HG02970 (cell line): Measurements from ENCODE around the gene EXOC3L4.
"Not testable (repeated sequence)": the region's sequence is repeated elsewhere in the genome, so short reads cannot be mapped to it uniquely, and the experiment has no call there.

ENCODE experiments used
- ATAC-seq: cut with Tn5 transposase; IDR thresholded peaks from one replicate; pipeline ENCODE4 v1.9.1; 2021; ENCODE audit warnings: mild to moderate bottlenecking, moderate library complexity, moderate number of reproducible peaks; ENCODE audit not compliant: unreplicated experiment, low FRiP score

The EXOC3L4 gene

DNA sequence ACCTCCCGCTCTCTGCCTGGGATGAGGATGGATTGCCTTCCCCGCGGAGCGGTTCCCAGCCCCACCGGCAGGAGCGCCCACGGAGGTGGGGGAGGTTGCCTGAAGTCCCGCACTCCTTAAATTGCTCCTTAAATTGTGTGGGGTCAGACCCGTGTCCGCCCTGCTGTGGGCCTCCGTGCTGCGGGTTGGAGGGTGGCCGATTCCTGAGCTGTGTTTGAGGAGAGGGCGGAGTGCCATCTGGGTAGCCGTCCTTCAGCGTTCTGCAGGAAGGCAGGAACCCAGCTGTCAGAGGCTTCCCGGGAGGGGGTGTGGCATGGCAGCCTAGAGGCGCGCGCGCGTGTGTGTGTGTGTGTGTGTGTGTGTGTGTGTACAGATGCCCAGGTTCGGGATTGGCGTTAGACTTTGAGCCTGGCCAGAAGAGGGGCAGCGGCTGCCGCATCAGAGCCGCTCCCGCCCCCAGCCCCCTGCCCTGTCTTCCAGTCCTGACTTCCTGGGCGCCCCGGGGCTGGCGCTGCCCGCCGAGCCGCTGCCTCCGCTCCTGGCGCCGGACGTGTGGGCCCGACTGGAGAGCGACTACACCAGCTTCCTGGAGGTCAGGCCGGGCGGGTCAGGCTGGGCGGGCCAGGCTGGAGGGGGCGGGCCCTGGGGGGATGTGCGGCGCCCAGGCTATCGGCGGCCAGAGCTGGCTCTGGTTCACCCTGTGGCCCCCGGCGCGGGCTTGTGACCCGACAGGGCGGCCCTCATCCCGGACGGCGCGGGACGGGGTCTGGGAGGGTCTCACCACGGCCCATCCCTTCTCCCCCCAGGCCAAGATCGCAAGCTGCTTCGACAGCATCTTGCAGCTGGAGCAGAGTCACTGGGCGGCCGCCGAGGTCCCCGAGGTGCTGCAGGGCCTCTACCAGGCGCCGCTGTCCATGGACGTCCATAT, 9.2 kb downstream of the EXOC3L4 start:
- ATAC-seq, result no peak

DNA sequence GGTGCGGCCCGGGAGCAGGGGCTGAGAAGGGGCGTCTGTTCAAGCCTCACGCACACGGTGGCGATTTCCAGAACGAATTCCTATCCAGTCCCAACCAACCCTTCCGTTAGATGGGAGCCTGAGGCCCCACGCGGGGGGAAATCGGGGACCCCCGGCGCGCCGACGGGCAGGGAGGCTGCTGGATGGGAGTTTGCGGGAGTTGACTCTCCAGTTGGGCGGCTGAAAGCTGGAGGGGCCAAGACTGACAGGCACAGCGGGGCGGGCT, 9.8 kb downstream of the EXOC3L4 start:
- ATAC-seq, result no peak

DNA sequence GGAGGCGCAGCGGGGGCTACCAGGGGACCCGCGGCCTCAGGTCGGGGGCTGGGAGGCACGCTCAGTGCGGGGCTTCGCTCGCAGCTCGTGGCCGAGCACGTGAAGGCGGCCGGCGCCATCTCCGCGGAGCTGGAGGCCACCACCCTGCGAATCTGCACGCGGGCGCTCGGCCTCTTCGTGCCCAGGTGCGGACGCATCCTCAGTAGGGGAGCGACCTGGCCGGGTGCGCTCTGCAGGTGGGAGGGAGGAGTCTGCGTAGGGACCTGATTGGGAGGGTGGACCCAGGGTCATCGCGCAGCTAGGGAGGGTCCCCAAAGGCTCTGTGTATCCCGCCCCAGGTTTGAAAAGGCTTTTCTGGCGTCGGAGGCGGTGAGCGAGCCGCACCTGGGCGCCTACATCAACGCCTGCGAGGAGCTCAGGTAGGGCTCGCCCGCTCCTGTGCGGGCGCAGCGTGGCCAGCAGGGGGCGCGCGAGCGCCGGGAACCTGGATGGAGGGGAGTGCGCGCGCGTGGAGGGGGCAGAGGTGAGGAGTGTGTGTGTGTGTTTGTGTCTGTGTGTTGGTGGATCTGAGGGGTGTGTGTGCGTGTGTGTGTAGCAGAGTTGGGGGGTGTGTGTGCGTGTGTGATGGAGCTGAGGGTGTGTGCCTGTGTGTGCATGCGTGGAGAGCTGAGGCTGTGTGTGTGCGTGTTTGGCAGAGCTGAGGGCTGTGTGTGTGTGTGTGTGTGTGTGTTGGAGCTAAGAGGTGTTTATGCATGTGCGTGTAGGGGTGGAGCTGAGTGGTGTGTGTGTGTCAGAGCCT, 10.3 kb downstream of the EXOC3L4 start:
- peak; percentile 47 for ATAC-seq

DNA sequence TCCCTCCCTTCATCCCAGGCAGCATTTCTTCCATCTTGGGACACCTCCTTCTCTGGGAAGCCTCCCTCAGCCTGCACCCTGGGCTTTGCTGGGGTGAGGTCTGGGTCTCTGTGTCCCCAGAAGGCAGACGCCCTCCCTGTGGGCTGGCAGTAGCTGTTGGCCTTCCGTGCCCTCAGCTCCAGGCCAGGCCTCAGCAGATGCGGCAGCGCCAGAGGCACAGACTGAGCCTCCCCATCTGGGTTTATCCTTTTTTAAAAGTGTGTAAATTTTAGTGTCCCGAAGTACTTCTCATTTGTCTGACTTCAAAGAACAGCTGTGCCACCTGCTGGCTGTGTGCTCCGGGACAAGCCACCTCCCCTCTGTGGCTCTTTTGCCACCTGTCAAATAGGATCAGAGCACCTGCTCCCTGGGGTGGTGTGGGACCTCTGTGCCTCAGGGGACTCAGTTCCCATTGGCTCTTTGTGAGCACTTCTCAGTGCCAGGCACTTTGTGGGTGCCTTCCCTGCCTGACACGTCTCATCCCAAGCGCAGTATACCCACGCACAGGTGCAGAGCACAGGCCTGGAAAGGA, 11.1 kb downstream of the EXOC3L4 start:
- no peak for ATAC-seq

DNA sequence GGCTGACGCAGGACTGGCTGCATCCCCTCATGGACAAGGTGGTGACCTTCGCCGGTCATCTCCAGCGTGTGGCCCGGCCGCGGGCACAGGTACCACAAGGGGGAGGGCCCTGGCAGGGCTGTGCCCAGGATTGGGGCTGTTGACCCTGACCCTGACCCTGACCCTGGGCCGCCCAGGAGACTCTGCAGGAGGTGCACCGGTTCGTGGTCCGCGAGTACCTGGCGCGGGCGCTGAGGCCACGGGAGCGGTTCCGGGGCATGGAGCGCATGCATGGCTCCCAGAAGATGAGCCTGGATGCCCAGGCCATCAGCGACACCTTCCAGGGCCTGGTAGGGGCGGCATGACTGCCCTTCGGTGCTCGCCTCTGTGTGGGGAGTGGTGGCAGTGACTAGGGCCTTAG, 12.9 kb downstream of the EXOC3L4 start:
- no peak for ATAC-seq

DNA sequence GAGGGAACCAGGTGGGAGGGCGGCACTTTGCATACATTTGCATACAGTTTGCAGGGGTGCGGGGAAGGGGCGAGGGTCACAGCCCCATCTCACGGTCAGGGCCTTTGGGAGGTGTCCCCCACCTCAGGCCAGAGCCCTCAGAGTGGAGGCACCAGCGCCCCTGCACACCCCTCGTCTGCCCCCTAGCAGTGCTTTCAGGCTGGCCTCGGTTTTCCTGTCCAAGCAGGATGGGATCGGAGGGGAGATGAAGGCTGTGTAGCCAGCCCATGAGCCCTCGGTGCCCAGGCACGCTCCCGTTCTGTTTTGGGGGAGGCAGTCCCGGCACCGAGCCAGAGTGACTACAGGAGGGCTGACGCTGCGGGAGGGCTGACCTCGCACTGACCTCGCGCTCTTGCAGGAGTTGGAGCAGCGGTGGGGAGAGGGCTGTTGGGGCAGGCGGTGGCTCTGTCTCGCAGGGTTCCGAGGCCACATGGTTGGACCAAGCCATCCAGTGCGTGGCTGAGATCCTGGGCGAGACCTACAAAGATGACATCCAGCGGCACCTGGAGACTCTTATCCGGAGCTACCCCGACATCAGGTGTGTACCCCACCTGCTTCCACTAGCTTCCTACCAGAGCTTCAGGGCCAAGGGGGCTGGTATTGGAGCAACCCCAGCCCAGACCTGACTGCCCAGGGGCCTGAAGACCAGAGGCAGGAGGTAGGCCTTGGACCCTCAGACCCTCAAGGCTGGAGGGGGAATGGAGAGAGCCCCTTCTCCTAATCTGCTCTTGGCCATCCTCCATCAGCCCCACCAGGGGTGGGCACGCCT, 13.6 kb downstream of the EXOC3L4 start:
- ATAC-seq, result no peak

DNA sequence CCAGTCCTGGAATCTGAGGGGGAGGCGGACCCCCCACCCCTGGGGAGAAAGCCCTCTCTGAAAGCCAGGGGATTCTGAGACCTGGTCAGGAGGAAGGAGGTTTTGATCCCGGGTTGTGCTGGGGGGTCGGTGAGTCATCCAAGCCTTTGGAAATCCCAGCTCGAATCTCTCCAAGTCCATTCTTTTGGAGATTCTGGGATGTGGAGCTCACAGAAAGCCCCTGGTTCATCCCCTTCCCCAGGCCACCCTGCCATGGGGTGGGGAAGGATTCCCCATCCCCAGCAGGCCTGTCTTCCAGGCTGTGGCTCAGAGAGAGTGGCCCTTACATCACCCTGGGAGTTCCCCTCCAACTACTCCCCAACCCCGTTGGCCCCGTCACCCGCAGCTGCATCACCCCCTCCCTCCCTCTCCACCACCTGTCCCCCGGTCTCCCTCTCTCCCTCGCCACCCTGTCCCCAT, 14.3 kb downstream of the EXOC3L4 start:
- no peak for ATAC-seq

DNA sequence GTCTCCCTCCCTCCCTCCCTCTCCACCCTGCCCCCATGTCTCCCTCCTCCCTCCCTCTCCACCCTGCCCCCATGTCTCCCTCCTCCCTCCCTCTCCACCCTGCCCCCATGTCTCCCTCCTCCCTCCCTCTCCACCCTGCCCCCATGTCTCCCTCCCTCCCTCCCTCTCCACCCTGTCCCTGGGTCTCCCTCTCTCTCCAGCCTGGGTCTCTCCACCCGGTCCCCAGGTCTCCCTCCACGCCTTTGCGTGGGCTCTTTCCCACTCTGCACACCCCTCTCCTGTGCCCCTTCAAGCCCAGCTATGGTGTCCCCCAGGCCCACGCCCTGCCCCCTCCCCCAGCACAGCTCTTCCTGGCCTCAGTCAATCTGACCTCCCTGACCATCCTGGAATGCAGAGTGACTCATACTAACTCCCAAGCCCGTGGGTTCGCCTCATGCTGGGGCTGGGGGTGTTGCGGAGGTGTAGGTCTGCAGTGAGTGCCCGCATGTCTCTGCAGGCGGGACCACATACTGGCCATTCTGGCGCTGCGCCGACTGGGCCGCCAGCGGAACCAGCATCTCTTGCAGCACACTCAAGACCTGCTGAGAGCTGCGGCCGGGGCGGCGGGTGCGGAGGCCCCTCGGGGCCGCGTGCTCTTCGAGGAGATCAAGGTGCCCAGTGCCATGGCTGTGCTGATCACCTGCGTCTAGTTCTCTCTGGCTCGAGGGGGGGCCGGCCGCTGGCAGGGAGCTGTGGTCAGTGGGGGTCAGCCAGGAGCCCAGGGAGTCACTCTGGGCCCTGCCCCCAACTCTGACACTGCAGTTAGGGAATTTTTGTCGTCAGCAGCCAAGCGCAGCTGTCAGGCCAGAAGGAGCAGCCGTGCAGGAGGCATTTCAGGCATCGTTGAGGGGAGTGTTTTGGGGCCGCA, 15.3 kb downstream of the EXOC3L4 start:
- no peak for ATAC-seq

DNA sequence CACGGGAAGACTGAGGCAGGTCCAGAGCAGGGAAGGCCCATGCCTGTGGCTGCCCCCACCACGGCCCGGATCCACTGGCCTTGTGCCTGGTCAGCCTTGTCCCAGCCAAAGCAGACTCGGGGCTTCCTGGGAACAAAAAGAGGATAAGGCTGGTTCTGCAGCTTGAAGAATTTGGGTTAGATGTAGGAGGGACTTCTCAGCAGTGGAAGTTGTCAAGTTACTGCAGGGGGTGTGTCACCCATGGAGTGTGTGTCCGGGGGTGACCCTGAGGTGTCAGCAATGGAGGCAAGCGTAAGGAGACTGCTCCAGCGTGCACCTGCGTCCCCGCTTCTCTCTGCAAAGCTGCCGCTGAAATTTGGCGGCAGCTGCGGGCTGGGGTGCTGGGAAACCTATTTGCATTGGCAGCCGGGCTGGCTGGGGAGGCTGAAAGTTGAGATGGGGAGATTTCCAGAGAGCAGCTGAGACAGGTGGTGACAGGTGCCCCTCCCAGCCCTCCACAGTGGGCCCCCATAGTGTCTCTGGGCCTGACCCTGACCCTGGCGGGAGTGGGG, 16.2 kb downstream of the EXOC3L4 start:
- no peak for ATAC-seq

DNA sequence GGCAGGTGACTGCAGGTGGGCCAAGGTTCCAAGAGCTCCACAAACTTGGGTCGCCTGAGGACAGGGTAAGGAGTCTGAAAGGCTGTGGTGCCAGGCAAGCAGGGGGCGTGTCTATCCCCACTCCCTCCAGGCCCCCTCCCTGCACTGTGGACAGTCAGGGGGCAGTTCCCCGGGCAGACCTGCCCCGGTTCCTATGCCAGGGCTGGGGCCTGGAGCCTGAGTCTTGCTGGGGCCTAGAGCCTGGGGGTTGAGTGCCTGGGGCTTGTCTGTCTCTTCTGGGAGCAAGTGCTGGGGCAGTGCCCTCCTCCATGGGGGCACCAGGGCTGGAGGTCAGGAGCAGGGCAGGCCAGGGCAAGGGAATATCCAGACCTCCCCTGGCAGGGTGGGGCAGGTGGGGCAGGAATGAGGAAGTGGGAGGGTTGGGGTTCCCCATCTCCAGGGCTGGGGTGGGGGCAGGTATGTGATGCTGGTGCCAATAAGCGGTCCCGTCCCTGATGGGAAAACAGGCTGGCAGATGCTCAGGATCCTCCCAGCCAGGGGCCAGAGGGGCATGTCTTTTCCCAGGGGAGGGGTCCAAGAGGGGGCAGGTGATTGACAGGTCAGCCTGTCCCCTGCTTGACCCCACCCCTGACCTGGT, 16.8 kb downstream of the EXOC3L4 start:
- no peak for ATAC-seq

DNA sequence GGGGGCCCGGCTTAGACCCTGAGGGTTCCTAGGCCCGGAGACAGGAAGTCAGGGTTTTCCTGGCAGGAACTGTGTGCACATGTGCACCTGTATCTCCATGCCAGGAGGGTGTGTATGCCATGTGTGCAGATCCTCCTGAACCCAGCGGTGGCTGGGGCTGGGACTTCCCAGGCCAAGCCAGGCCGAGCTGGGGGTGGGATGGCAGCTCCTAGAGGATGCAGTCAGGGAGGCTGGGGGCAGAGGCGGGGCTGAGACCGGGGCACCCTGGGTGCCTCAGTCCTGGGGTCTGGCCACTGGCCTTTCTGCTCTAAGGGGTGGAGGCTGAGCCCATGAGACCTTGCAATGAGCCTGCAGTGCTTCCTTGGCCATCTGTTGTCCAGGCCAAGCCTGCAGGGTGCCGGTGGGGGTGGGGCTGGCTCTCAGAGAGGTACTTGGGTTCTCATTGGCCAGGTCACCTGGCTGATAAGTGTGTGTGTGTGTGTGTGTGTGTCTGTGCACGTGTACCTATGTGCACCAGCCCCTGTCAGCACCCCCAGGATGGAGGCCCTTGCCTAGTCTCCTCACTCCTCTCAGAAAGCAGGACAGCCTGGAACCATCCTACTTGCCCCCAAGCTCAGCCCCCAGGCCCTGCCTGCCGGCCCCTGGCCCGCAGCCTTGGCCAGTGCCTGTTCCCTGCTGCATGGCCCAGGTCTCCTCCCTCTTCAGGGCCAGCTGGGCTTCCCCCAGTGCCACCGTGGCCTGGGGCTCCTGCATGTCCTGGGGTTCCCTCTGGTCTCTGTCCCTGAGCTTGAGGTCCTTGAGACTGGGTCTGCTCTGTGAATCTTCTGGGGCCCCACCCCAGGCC, 18.1 kb downstream of the EXOC3L4 start:
- no peak for ATAC-seq

DNA sequence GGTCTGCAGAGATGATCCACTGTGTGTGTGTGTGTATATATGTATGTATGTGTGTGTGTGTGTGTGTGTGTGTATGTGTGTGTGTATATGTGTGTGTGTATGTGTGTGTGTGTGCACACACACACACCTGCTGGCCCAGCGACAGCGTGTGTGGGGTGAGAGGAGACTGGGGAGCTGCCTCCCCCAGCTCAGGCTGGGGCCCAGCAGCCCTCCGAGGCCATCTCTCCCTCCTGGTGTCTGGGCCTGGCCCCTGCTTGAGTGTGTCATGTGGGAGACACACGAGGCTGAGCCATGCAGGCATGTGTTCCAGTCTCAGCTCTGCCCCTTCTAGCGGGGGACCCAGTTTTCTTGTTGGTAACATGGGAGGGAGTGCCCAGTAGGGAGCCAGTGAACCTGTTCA, 18.8 kb downstream of the EXOC3L4 start:
- no peak for ATAC-seq

DNA sequence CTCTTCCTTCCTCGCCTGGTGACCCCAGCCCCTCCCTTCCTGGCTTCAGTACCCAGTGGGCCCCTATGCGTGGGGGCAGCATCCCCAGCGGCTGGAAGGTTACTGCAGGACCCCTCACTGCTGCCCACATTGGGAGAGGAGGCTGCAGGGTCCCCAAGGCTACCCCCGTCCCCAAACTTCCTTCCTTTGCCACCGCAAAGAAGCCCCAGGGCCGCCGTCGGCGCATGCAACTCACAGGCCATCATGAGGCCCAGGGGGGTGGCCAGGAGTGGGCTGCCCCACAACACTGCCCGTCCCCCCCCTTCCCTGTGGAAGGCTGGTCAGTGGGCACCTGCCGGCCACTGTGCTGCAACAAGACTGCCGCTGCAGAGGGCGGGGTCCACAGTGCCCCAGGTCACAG, 19.2 kb downstream of the EXOC3L4 start:
- ATAC-seq, result no peak

DNA sequence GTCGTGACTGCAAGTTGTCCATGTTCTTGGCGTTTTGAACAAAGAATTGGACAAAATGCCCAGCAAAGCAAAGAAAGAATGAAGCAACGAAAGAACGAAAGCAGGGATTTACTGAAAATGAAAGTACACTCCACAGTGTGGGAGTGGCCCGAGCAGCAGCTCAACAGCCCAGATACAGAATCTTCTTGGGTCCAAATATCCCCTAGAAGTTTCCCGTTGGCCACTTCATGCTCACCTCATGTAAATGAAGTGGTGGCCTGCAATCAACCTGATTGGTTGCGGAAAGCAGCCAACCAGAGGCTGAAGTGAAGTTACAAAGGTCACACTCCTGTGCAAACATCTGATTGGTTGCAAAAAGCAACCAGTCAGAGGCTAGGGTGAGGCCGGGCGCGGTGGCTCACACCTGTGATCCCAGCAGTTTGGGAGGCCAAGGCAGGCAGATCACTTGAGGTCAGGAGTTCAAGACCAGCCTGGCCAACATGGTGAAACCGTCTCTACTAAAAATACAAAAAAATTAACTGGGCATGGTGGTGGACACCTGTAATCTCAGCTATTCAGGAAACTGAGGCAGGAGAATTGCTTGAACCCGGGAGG, 20.7 kb downstream of the EXOC3L4 start:
- not testable (repeated sequence) for ATAC-seq

DNA sequence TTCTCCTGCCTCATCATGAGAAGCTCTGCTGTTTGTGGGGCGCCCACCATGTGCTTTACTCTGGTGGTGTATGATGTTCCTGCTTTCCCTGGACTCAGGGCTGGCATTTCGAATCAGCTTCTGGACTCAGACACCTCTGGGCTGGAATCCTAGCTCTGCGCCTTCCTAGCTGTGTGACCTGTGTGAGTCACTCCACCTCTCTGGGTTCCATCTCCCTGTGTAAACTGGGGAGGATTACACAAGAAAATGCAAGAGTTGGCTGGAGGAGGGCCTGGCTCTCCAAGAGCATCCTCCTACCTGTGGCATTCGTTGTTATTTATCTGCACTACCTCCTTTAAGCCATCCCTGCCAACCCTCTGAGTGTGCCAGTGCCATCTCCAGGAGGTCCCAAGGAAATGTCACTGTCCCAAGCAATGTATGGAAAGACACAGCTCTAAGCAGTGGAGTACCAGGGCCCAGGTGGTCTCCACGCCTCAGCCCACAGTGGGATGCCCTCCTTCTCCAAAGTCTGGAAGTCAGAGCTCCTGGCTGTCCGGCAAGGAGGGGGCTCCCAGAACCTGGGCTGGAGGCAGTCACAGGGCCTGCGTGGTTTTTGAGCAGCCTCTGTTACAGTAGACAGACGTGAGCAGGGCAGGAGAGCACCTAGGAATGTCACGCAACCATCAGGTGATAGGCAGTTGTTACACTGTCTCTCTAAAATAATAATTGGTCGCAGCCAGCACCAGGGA, 21.5 kb downstream of the EXOC3L4 start:
- no peak for ATAC-seq

DNA sequence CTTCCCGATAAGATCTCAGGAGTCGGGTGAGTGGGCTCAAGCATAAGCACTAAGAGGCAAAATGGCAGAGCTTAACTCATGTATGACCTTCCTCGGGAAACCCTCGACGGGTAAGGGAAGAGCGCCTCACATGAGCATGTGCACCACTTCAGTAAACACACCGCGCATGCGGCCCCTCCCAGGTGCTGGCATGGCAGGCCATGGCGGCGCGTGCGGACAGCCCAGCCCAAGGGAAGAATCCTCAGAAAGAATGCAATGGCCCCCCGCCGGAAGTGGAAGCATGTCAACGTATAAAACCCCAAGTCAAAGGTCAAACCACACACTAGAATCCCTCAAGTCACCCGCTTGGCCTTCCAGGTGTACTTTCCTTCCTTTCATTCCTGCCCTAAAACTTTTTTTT, 22.1 kb downstream of the EXOC3L4 start:
- ATAC-seq, result no peak

DNA sequence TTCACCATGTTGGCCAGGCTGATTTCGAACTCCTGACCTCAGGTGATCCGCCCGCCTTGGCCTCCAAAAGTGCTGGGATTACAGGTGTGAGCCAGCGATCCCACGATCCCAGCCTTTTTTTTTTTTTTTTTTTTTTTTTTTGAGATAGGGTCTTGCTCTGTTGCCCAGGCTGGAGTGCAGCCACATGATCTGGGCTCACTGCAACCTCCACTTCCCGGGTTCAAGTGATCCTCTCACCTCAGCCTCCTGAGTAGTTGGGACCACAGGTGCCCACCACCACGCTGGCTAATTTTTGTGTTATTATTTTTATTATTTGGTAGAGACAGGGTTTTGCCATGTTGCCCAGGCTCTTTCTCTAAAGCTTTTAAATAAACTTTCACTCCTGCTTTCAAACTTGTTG, 23.0 kb downstream of the EXOC3L4 start:
- ATAC-seq, result not testable (repeated sequence)
